IMR-90 (cell line): Measurements from ENCODE around the gene HMG20A. TPM values are rescaled to one million over a fixed set of nuclear protein-coding genes. Genes with fewer than 3 reads are reported as not detected.

Experiments
- ATAC-seq: fragments of 200-7000 bp; cut with Tn5 transposase; 2 replicates; pipeline ENCODE4 v1.9.1; 2020; ENCODE audit warnings: low read depth, mild to moderate bottlenecking, moderate library complexity
- BruUV-seq: library from RNA; stranded (reverse); fragments of 400-500 nt; replicated peaks from 2 replicates; lab custom pipeline; 2021; lab: Mats Ljungman, UMichigan
- CTCF ChIA-PET: fragments of 300-600 bp; formaldehyde crosslinking; extraction: SDS; loops from one replicate; lab custom pipeline; 2021; ENCODE audit warnings: antibody characterized with exemption; lab: Yijun Ruan, JAX
- POLR2A ChIA-PET: fragments of 300-600 bp; sonication (Branson Sonifier 250); formaldehyde crosslinking; loops from one replicate; lab custom pipeline; 2022; ENCODE audit warnings: antibody characterized with exemption; ENCODE audit not compliant: unreplicated experiment; lab: Charles Lee
- DNase-seq: peaks from one replicate; pipeline ENCODE4 v3.0.0; 2013
- H2AFZ ChIP-seq: replicated peaks from 2 replicates; pipeline ENCODE3; 2013; ENCODE audit warnings: low read length, mild to moderate bottlenecking; ENCODE audit not compliant: poor library complexity
- H2AK5ac ChIP-seq: 2 replicates; pipeline ENCODE4 v1.6.1; 2013; ENCODE audit warnings: low read depth, low read length, inconsistent platforms
- H2AK9ac ChIP-seq: replicated peaks from 2 replicates; pipeline ENCODE3; 2013; ENCODE audit warnings: mild to moderate bottlenecking, low read depth, low read length, moderate library complexity; ENCODE audit not compliant: poor library complexity
- H2BK120ac ChIP-seq: 2 replicates; pipeline ENCODE4 v1.6.1; 2013; ENCODE audit warnings: low read depth, low read length, inconsistent platforms
- H2BK15ac ChIP-seq: 3 replicates; pipeline ENCODE4 v1.6.1; 2013; ENCODE audit warnings: low read depth, low read length, inconsistent platforms
- H2BK20ac ChIP-seq: 2 replicates; pipeline ENCODE4 v1.6.1; 2013; ENCODE audit warnings: low read depth, mild to moderate bottlenecking, inconsistent platforms, low read length, moderate library complexity
- H2BK5ac ChIP-seq: 2 replicates; pipeline ENCODE4 v1.6.1; 2013; ENCODE audit warnings: mild to moderate bottlenecking, low read depth, low read length, inconsistent platforms; ENCODE audit not compliant: poor library complexity, severe bottlenecking
- H3K14ac ChIP-seq: replicated peaks from 2 replicates; pipeline ENCODE4 v1.6.1; 2013; ENCODE audit warnings: low read depth, low read length, inconsistent platforms
- H3K18ac ChIP-seq: 2 replicates; pipeline ENCODE4 v1.6.1; 2013; ENCODE audit warnings: low read depth, low read length, control low read depth
- H3K23ac ChIP-seq: 2 replicates; pipeline ENCODE4 v1.6.1; 2013; ENCODE audit warnings: low read depth, low read length, inconsistent platforms
- H3K27ac ChIP-seq: 2 replicates; pipeline ENCODE4 v1.5.1; 2013; ENCODE audit warnings: mild to moderate bottlenecking, control low read depth, low read length; ENCODE audit not compliant: insufficient read depth
- H3K27me3 ChIP-seq: 2 replicates; pipeline ENCODE4 v1.6.1; 2013; ENCODE audit warnings: low read length; ENCODE audit not compliant: control insufficient read depth, insufficient read depth
- H3K36me3 ChIP-seq: 2 replicates; pipeline ENCODE4 v1.6.1; 2013; ENCODE audit warnings: low read length, mixed read lengths; ENCODE audit not compliant: control insufficient read depth, insufficient read depth
- H3K4ac ChIP-seq: 2 replicates; pipeline ENCODE4 v1.6.1; 2013; ENCODE audit warnings: low read depth, low read length, inconsistent platforms
- H3K4me1 ChIP-seq: 2 replicates; pipeline ENCODE4 v1.6.1; 2013; ENCODE audit warnings: low read length, mixed read lengths; ENCODE audit not compliant: control insufficient read depth, insufficient read depth
- H3K4me2 ChIP-seq: 2 replicates; pipeline ENCODE4 v1.6.1; 2013; ENCODE audit warnings: low read depth, mild to moderate bottlenecking, control low read depth, low read length, moderate library complexity
- H3K4me3 ChIP-seq: 2 replicates; pipeline ENCODE4 v1.5.1; 2013; ENCODE audit warnings: low read depth, mild to moderate bottlenecking, control low read depth, low read length, moderate library complexity; ENCODE audit not compliant: insufficient read depth
- H3K56ac ChIP-seq: 2 replicates; pipeline ENCODE4 v1.6.1; 2013; ENCODE audit warnings: low read length, inconsistent platforms; ENCODE audit not compliant: insufficient read depth; ENCODE audit errors: extremely low read depth
- H3K79me1 ChIP-seq, 2 experiments: 2 replicates each; pipeline ENCODE4 v1.6.1; 2013; ENCODE audit warnings: low read length in 2 of 2, inconsistent platforms in 1 of 2, low read depth in 1 of 2
- H3K9ac ChIP-seq: 2 replicates; pipeline ENCODE4 v1.6.1; 2013; ENCODE audit warnings: low read depth, low read length, control low read depth
- H3K9me1 ChIP-seq: 2 replicates; pipeline ENCODE4 v1.6.1; 2013; ENCODE audit warnings: low read length, inconsistent platforms; ENCODE audit not compliant: insufficient read depth
- H3K9me3 ChIP-seq: 2 replicates; pipeline ENCODE4 v1.6.1; 2013; ENCODE audit warnings: low read length; ENCODE audit not compliant: control insufficient read depth, insufficient read depth
- H4K20me1 ChIP-seq: 2 replicates; pipeline ENCODE4 v1.6.1; 2013; ENCODE audit warnings: low read length, inconsistent platforms; ENCODE audit not compliant: insufficient read depth
- H4K5ac ChIP-seq: 2 replicates; pipeline ENCODE4 v1.6.1; 2013; ENCODE audit warnings: mild to moderate bottlenecking, low read depth, low read length, control low read depth
- H4K8ac ChIP-seq, 2 experiments: 2 replicates each; pipeline ENCODE4 v1.6.1; 2013; ENCODE audit warnings: low read depth in 2 of 2, low read length in 2 of 2, control low read depth in 1 of 2, inconsistent platforms in 1 of 2
- H4K91ac ChIP-seq: 2 replicates; pipeline ENCODE4 v1.6.1; 2013; ENCODE audit warnings: low read depth, low read length, inconsistent platforms; ENCODE audit not compliant: insufficient read depth
- CEBPB ChIP-seq: IDR thresholded peaks from 2 replicates; pipeline ENCODE4 v1.6.1; 2012; ENCODE audit warnings: low read depth, low read length, improper control_type of control experiment
- CHD1 ChIP-seq: IDR thresholded peaks from 2 replicates; pipeline ENCODE4 v1.6.1; 2012; ENCODE audit warnings: low read depth, low read length, improper control_type of control experiment
- FOS ChIP-seq: fragments of 150-350 bp; IDR thresholded peaks from 2 replicates; pipeline ENCODE4 v1.6.1; 2016; ENCODE audit warnings: low read depth, low read length
- MAFK ChIP-seq: IDR thresholded peaks from 2 replicates; pipeline ENCODE4 v1.6.1; 2012; ENCODE audit warnings: low read depth, low read length, improper control_type of control experiment
- MAZ ChIP-seq: IDR thresholded peaks from 2 replicates; pipeline ENCODE4 v1.6.1; 2012; ENCODE audit warnings: low read depth, mild to moderate bottlenecking, low read length, improper control_type of control experiment, moderate library complexity, borderline replicate concordance
- POLR2A ChIP-seq: IDR thresholded peaks from 2 replicates; pipeline ENCODE4 v1.6.1; 2012; ENCODE audit warnings: mild to moderate bottlenecking, low read depth, low read length
- RAD21 ChIP-seq: IDR thresholded peaks from 2 replicates; pipeline ENCODE4 v1.6.1; 2012; ENCODE audit warnings: low read length, improper control_type of control experiment
- RCOR1 ChIP-seq: IDR thresholded peaks from 2 replicates; pipeline ENCODE4 v1.6.1; 2012; ENCODE audit warnings: mild to moderate bottlenecking, low read length, improper control_type of control experiment; ENCODE audit not compliant: insufficient replicate concordance
- WGBS, 2 experiments: methylation state at CpG; one replicate each; pipeline versions ENCODE4 v1.1.5 to v1.1.7; 2013; ENCODE audit warnings: missing lambda C conversion rate in 2 of 2; ENCODE audit not compliant: insufficient read length in 1 of 2; ENCODE audit errors: extremely low coverage in 2 of 2; 5-methylcytosine and 5-hydroxymethylcytosine counted together
- dilution Hi-C: fragments of 300-500 bp; cut with HindIII; formaldehyde crosslinking; loops from one replicate; pipeline ENCODE4 v1.14.3; 2018; ENCODE audit warnings: low sequenced_read_pairs; ENCODE audit not compliant: unreplicated experiment
- in situ Hi-C: fragments of 300-500 bp; cut with MboI; formaldehyde crosslinking; loops from 3 replicates; pipeline ENCODE4 v1.14.3; 2019; ENCODE audit warnings: low sequenced_read_pairs, inconsistent platforms, mixed read lengths
- intact Hi-C: fragments of 100-400 bp; cut with micrococcal nuclease; formaldehyde crosslinking; loops from 2 replicates; pipeline ENCODE4 v1.10.0; 2022
- polyA plus RNA-seq, 3 experiments: library from polyadenylated mRNA; depleted of rRNA; stranded (reverse); fragments of >200 nt; gene quantifications; 2 replicates each; pipeline ENCODE4 v1.2.3, GENCODE V29; 2012; ENCODE audit warnings: low replicate concordance in 1 of 3
- total RNA-seq: library from RNA; depleted of rRNA; stranded (reverse); fragments of >200 nt; gene quantifications from 2 replicates; pipeline ENCODE4 v1.2.3, GENCODE V29; 2012
- TF ChIP-seq, protein P1 (sequence below): conservative IDR thresholded peaks from 2 replicates; pipeline ENCODE4 v1.5.1; 2012; ENCODE audit warnings: mild to moderate bottlenecking, low read depth, low read length, improper control_type of control experiment
- TF ChIP-seq, protein P2 (sequence below): fragments of 150-350 bp; IDR thresholded peaks from 2 replicates; pipeline ENCODE4 v1.6.1; 2016; ENCODE audit warnings: low read depth, mild to moderate bottlenecking, low read length, moderate library complexity, borderline replicate concordance
- TF ChIP-seq, protein P3 (sequence below): fragments of 150-350 bp; IDR thresholded peaks from 2 replicates; pipeline ENCODE4 v1.6.1; 2017; ENCODE audit warnings: mild to moderate bottlenecking, antibody characterized with exemption, low read length, low read depth

The HMG20A gene
- total and polyA plus RNA-seq, 2 of the 4 experiments (the other 2 are of a cell fraction) = 22.3 to 25.3 TPM

DNA sequence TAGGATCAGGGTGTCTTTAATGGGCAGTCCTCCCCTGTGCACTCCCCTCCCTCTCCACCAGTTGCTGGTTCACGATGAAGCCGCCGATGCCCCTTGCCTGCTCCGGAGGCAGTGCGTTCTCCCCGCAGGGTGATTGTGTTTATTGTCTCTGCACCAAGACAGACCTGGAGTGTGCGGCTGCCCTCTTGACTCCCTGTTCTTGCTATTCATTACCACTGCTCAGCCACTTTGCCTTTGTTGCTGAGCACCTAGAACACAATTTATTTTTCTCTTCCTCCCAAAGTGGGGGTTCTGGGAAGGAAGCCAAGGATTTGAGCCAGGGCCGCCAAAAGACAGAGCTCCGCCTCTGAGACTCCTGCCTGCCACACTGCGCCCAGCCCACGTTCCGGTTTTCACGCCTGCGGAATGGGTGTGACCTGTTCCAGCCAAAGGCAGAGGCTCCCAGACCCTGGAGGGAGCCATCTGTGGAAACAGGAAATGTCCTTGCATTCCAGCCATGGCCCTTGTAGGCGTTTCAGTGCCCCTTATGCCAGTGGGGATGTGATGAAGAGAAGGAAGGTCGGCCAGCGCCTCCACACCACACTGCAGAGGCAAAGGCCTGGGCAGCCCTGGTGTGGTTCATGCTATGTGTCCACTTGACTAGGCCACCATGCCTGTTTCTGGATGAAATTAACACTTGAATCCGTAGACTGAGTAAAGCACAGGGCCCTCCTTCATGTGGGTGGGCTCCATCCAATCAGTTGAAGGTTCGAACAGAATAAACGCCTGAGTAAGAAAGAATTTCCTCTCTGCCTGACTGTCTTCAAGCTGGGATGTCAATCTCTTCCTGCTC lies 85.8 kb downstream of the HMG20A start (continued):
- TF ChIP-seq, protein P1, sequence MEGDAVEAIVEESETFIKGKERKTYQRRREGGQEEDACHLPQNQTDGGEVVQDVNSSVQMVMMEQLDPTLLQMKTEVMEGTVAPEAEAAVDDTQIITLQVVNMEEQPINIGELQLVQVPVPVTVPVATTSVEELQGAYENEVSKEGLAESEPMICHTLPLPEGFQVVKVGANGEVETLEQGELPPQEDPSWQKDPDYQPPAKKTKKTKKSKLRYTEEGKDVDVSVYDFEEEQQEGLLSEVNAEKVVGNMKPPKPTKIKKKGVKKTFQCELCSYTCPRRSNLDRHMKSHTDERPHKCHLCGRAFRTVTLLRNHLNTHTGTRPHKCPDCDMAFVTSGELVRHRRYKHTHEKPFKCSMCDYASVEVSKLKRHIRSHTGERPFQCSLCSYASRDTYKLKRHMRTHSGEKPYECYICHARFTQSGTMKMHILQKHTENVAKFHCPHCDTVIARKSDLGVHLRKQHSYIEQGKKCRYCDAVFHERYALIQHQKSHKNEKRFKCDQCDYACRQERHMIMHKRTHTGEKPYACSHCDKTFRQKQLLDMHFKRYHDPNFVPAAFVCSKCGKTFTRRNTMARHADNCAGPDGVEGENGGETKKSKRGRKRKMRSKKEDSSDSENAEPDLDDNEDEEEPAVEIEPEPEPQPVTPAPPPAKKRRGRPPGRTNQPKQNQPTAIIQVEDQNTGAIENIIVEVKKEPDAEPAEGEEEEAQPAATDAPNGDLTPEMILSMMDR = no peak

DNA sequence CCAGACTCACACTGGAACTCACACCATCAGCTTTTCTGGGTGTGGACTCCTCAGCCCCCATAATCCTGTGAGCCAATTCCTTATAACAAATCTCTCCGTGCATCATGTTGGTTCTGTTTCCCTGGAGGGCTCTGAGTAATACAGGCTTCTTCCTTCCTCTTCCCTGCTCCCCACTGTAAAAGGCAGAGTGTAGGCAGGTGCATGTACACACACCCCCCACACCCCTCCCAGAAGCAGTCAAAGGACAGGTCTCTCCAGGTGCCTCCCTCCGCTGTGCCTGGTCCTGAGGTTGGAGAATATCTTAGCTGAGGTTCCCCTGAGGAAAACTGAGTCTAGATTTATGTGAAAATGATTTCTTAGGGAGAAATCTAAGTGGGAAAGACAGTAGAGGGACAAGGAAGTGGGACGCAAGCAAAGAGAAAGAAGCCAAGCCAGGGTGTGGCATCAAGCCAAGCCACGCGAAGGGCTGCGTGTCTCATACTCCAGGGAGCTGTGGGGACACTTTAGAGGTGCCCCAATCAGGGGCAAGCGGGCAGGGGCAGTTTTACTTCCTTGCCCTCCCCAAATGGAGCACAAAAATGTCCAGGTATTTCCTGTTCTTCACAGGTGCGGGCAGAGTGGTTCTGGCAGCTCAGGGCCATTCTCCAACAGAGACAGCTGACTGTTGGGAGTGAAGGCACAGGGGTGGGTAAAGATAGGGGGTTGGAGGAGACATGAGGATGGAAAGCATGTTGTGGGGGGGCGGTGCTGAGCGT lies 86.6 kb downstream of the HMG20A start:
- no peak overlapping the region for H3K4me2 ChIP-seq
- WGBS, 2 experiments = no CpG with 5 or more reads among the region's 10 CpGs
- TF ChIP-seq MAFK = no peak
- TF ChIP-seq FOS = no peak
- no peak for TF ChIP-seq CEBPB
- TF ChIP-seq POLR2A = no peak
- TF ChIP-seq, protein P2, sequence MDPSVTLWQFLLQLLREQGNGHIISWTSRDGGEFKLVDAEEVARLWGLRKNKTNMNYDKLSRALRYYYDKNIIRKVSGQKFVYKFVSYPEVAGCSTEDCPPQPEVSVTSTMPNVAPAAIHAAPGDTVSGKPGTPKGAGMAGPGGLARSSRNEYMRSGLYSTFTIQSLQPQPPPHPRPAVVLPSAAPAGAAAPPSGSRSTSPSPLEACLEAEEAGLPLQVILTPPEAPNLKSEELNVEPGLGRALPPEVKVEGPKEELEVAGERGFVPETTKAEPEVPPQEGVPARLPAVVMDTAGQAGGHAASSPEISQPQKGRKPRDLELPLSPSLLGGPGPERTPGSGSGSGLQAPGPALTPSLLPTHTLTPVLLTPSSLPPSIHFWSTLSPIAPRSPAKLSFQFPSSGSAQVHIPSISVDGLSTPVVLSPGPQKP = no peak
- TF ChIP-seq CHD1 = no peak
- TF ChIP-seq, protein P3, sequence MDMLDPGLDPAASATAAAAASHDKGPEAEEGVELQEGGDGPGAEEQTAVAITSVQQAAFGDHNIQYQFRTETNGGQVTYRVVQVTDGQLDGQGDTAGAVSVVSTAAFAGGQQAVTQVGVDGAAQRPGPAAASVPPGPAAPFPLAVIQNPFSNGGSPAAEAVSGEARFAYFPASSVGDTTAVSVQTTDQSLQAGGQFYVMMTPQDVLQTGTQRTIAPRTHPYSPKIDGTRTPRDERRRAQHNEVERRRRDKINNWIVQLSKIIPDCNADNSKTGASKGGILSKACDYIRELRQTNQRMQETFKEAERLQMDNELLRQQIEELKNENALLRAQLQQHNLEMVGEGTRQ = no peak
- no peak for TF ChIP-seq MAZ
- TF ChIP-seq RCOR1 = no peak
- no peak for TF ChIP-seq RAD21

More for the DNA sequence above, 86.6 kb downstream of the HMG20A start:
- H2BK5ac ChIP-seq = no peak overlapping the region
- intact Hi-C loops (no loop called here), dilution Hi-C loops (no loop called here), in situ Hi-C loops (no loop called here)
- H3K4ac ChIP-seq = 0 out of 2 replicates have a peak overlapping the region, but pooled peaks have one; percentile 14
- no peak overlapping the region for H4K5ac ChIP-seq
- H3K18ac ChIP-seq = no peak overlapping the region
- no peak for ATAC-seq
- peaks cover 13% of the 10 kb centered on the region for H3K4me1 ChIP-seq
- H3K79me1 ChIP-seq = no peaks in the 10 kb centered on the region
- no TSS peak for BruUV-seq
- no peaks in the 10 kb centered on the region for H3K27me3 ChIP-seq
- H3K9ac ChIP-seq = no peak overlapping the region
- no peak overlapping the region for H3K56ac ChIP-seq
- no peak overlapping the region for H3K4me3 ChIP-seq
- H3K23ac ChIP-seq = no peak overlapping the region
- H2AFZ ChIP-seq = peak overlapping the region; percentile 34
- no peaks in the 10 kb centered on the region for H4K20me1 ChIP-seq
- no peaks in the 10 kb centered on the region for H3K9me3 ChIP-seq
- no peak overlapping the region for H2BK120ac ChIP-seq
- no peak overlapping the region for H3K14ac ChIP-seq
- H2AK9ac ChIP-seq = no peak overlapping the region
- no peak overlapping the region for H2BK15ac ChIP-seq
- POLR2A ChIA-PET = no interaction called here
- H2AK5ac ChIP-seq = peak overlapping the region; percentile 44
- H4K91ac ChIP-seq = no peak overlapping the region
- CTCF ChIA-PET = no interaction called here
- DNase-seq = no peak
- H3K36me3 ChIP-seq = no peaks in the 10 kb centered on the region
- peaks cover 7% of the 10 kb centered on the region for H3K9me1 ChIP-seq
- H2BK20ac ChIP-seq = no peak overlapping the region
- no peak overlapping the region for H3K27ac ChIP-seq
- H4K8ac ChIP-seq = 0 out of 4 replicates have a peak overlapping the region, but pooled peaks of 1 of the 2 experiments have one; percentile 5
